Uterus (tissue), 4 donors: ENCODE results near the gene RELL1. TPM values are rescaled to one million over a fixed set of nuclear protein-coding genes. Genes with fewer than 3 reads are reported as not detected.

Experiments
- DNase-seq, 2 donors: peaks; one replicate each; pipeline ENCODE4 v3.0.0-alpha.2; 2019 to 2020
- H3K27ac ChIP-seq, 2 donors: fragments of 200-600 bp; sonication (generic); 1 replicate in 1 of 2; 2 replicates in 1 of 2; pipeline ENCODE4 v1.5.1; 2016 to 2018
- H3K27me3 ChIP-seq, 2 donors: fragments of 200-600 bp; sonication (generic); one replicate each; pipeline ENCODE4 v1.5.1; 2018 to 2019; ENCODE audit warnings: control low read depth in 1 of 2
- H3K36me3 ChIP-seq, 2 donors: fragments of 200-600 bp; sonication (generic); one replicate each; pipeline ENCODE4 v1.5.1; 2019; ENCODE audit warnings: control low read depth in 1 of 2
- H3K4me1 ChIP-seq, 2 donors: fragments of 200-600 bp; sonication (generic); one replicate each; pipeline ENCODE4 v1.5.1; 2018 to 2019; ENCODE audit warnings: control low read depth in 1 of 2
- H3K4me3 ChIP-seq, 2 donors: fragments of 200-600 bp; sonication (generic); 1 replicate in 1 of 2; 2 replicates in 1 of 2; pipeline ENCODE4 v1.5.1; 2018 to 2019; ENCODE audit warnings: mild to moderate bottlenecking in 1 of 2
- H3K9me3 ChIP-seq, 2 donors: fragments of 200-600 bp; sonication (generic); one replicate each; pipeline ENCODE4 v1.5.1; 2019; ENCODE audit warnings: control low read depth in 1 of 2
- CTCF ChIP-seq, 4 experiments: fragments of 200-600 bp in 2 of 4; fragments of 450-650 bp in 2 of 4; sonication (generic) in 2 of 4; IDR thresholded peaks; one replicate each; pipeline ENCODE4 v1.5.1; 2016 to 2019; ENCODE audit warnings: antibody characterized with exemption in 4 of 4, mild to moderate bottlenecking in 2 of 4, moderate library complexity in 1 of 4
- POLR2A ChIP-seq, 2 donors: fragments of 450-650 bp; IDR thresholded peaks; one replicate each; pipeline ENCODE4 v1.6.1; 2016; ENCODE audit warnings: antibody characterized with exemption in 2 of 2, mild to moderate bottlenecking in 1 of 2, moderate library complexity in 1 of 2
- intact Hi-C: fragments of 100-400 bp; cut with DNase I; formaldehyde crosslinking; loops from one replicate; pipeline ENCODE4 v1.15.1; 2023; ENCODE audit warnings: low total_unique reads
- total RNA-seq, 4 donors: library from RNA; depleted of rRNA in 3 of 4; stranded (reverse); fragments of >200 nt in 3 of 4; gene quantifications; one replicate each; pipeline versions ENCODE4 v1.1.0 to v1.2.4, GENCODE V29; 2014 to 2023
- donor health status: DM: yes; HTN: yes; CAD: no.

RELL1 gene
- total RNA-seq, 4 donors from 2014 or later: 21.2 to 64.0 (median 44.3) TPM

- no peak overlapping the region for H3K4me3 ChIP-seq
- H3K36me3 ChIP-seq: no peaks in the 10 kb centered on the region
- no peak for TF ChIP-seq CTCF (IDR thresholded peaks at IDR 0.05)
- no peak for TF ChIP-seq POLR2A (IDR thresholded peaks at IDR 0.05)
- no peaks in the 10 kb centered on the region for H3K9me3 ChIP-seq
- intact Hi-C loops: no loop called here
- DNase-seq: no peak
- H3K27ac ChIP-seq: no peak overlapping the region
- no peaks in the 10 kb centered on the region for H3K27me3 ChIP-seq
- H3K4me1 ChIP-seq: no peaks in the 10 kb centered on the region
These were observed 100.0 kb downstream of the RELL1 start for GRCh38 chr4:37586194-37586593.

GRCh38 chr4:37584493-37585060, 101.6 kb downstream of the RELL1 start:
- no peaks in the 10 kb centered on the region for H3K36me3 ChIP-seq
- no peaks in the 10 kb centered on the region for H3K27me3 ChIP-seq
- TF ChIP-seq POLR2A (IDR thresholded peaks at IDR 0.05) (no peak), CTCF (IDR thresholded peaks at IDR 0.05) (no peak)
- DNase-seq: no peak
- H3K9me3 ChIP-seq: peaks cover 0 to 13% of the 10 kb centered on the region in 2 donors
- H3K27ac ChIP-seq: no peak overlapping the region
- H3K4me3 ChIP-seq: no peak overlapping the region
- H3K4me1 ChIP-seq: no peaks in the 10 kb centered on the region
- intact Hi-C loops: no loop called here

- Histone ChIP-seq H3K27ac (no peak overlapping the region), H3K27me3 (no peaks in the 10 kb centered on the region), H3K36me3 (no peaks in the 10 kb centered on the region), H3K4me1 (no peaks in the 10 kb centered on the region), H3K4me3 (no peak overlapping the region), H3K9me3 (peaks cover 0 to 14% of the 10 kb centered on the region in 2 donors)
- no peak for DNase-seq
- TF ChIP-seq CTCF (IDR thresholded peaks at IDR 0.05) (no peak), POLR2A (IDR thresholded peaks at IDR 0.05) (no peak)
- intact Hi-C loops: no loop called here
These were observed 102.1 kb downstream of the RELL1 start for GRCh38 chr4:37584071-37584470.

GRCh38 chr4:37573566-37573965, 112.6 kb downstream of the RELL1 start:
- Histone ChIP-seq H3K9me3 (no peaks in the 10 kb centered on the region), H3K4me1 (no peaks in the 10 kb centered on the region), H3K27ac (no peak overlapping the region), H3K36me3 (no peaks in the 10 kb centered on the region), H3K27me3 (no peaks in the 10 kb centered on the region), H3K4me3 (no peak overlapping the region)
- no peak for TF ChIP-seq POLR2A (IDR thresholded peaks at IDR 0.05)
- no peak for TF ChIP-seq CTCF (IDR thresholded peaks at IDR 0.05)
- DNase-seq: no peak
- intact Hi-C loops: no loop called here

GRCh38 chr4:37568489-37568888, 117.7 kb downstream of the RELL1 start:
- DNase-seq: no peak
- H3K4me3 ChIP-seq: no peak overlapping the region
- no peaks in the 10 kb centered on the region for H3K4me1 ChIP-seq
- H3K27ac ChIP-seq: no peak overlapping the region
- no peaks in the 10 kb centered on the region for H3K9me3 ChIP-seq
- H3K36me3 ChIP-seq: no peaks in the 10 kb centered on the region
- intact Hi-C loops: loop anchor here (5.0 kb wide), 1 partner anchor 116 kb away; a partner anchor contains a TSS
- TF ChIP-seq POLR2A (IDR thresholded peaks at IDR 0.05) (no peak), CTCF (IDR thresholded peaks at IDR 0.05) (no peak)
- H3K27me3 ChIP-seq: no peaks in the 10 kb centered on the region
